ENCODE measurements around the gene UBE2A. TPM values are rescaled to one million over a fixed set of nuclear protein-coding genes. Genes with fewer than 3 reads are reported as not detected.

Gene UBE2A
- total RNA-seq, 1 experiment from 2014 or later = 43.6 TPM

- peak overlapping the region; percentile 81 for H3K4me3 ChIP-seq
- no peak for DNase-seq
- no peaks in the 10 kb centered on the region for H3K9me3 ChIP-seq
- H3K27me3 ChIP-seq = no peaks in the 10 kb centered on the region
- no peaks in the 10 kb centered on the region; the same call in 1 of the 2 replicates for H3K36me3 ChIP-seq
Observed at GRCh38 chrX:119604766-119605463, 30.6 kb downstream of the UBE2A start.

GRCh38 chrX:119605464-119606279 is 31.3 kb downstream of the UBE2A start:
- Histone ChIP-seq H3K36me3 (no peaks in the 10 kb centered on the region; the same call in 1 of the 2 replicates), H3K9me3 (no peaks in the 10 kb centered on the region), H3K27me3 (no peaks in the 10 kb centered on the region), H3K4me3 (peak overlapping the region; percentile 81)
- DNase-seq = peak; percentile 19

GRCh38 chrX:119606280-119607017 is 32.1 kb downstream of the UBE2A start, which contains the start of gene NKRF:
TSS of gene NKRF (minus strand) at chrX:119606424.
- peak; percentile 84 for DNase-seq
- Histone ChIP-seq H3K4me3 (peak within 1 kb of the TSS; percentile 81), H3K27me3 (no peaks in the 10 kb centered on the region), H3K36me3 (no peaks in the 10 kb centered on the region; the same call in 1 of the 2 replicates), H3K9me3 (no peaks in the 10 kb centered on the region)

- no peak for DNase-seq
- H3K9me3 ChIP-seq = no peaks in the 10 kb centered on the region
- peak overlapping the region; percentile 81; the same call in 1 of the 2 replicates for H3K4me3 ChIP-seq
- no peaks in the 10 kb centered on the region for H3K27me3 ChIP-seq
- H3K36me3 ChIP-seq = no peaks in the 10 kb centered on the region; the same call in 1 of the 2 replicates
Observed at GRCh38 chrX:119607018-119607389, 32.6 kb downstream of the UBE2A start.

- Histone ChIP-seq H3K36me3 (no peaks in the 10 kb centered on the region), H3K4me3 (no peak overlapping the region), H3K27me3 (no peaks in the 10 kb centered on the region), H3K9me3 (no peaks in the 10 kb centered on the region)
- DNase-seq = no peak
Observed at GRCh38 chrX:119614776-119615175, 40.4 kb downstream of the UBE2A start.

GRCh38 chrX:119617517-119618164 is 43.3 kb downstream of the UBE2A start:
- Histone ChIP-seq H3K36me3 (no peaks in the 10 kb centered on the region), H3K4me3 (no peak overlapping the region), H3K27me3 (no peaks in the 10 kb centered on the region), H3K9me3 (no peaks in the 10 kb centered on the region)
- no peak for DNase-seq

GRCh38 chrX:119618439-119618838 is 44.1 kb downstream of the UBE2A start:
- DNase-seq = no peak
- H3K9me3 ChIP-seq = no peaks in the 10 kb centered on the region
- no peak overlapping the region for H3K4me3 ChIP-seq
- H3K36me3 ChIP-seq = no peaks in the 10 kb centered on the region
- no peaks in the 10 kb centered on the region for H3K27me3 ChIP-seq

- DNase-seq = peak; percentile 60
- Histone ChIP-seq H3K27me3 (no peaks in the 10 kb centered on the region), H3K9me3 (no peaks in the 10 kb centered on the region), H3K4me3 (no peak overlapping the region), H3K36me3 (no peaks in the 10 kb centered on the region)
Observed at GRCh38 chrX:119622356-119623232, 48.2 kb downstream of the UBE2A start.

GRCh38 chrX:119624417-119624816 is 50.1 kb downstream of the UBE2A start:
- Histone ChIP-seq H3K4me3 (no peak overlapping the region), H3K36me3 (no peaks in the 10 kb centered on the region), H3K9me3 (no peaks in the 10 kb centered on the region), H3K27me3 (no peaks in the 10 kb centered on the region)
- DNase-seq = no peak

GRCh38 chrX:119624951-119625668 is 50.7 kb downstream of the UBE2A start:
- no peaks in the 10 kb centered on the region for H3K36me3 ChIP-seq
- no peak for DNase-seq

GRCh38 chrX:119625843-119626242 is 51.5 kb downstream of the UBE2A start:
- DNase-seq = no peak
- Histone ChIP-seq H3K36me3 (no peaks in the 10 kb centered on the region), H3K9me3 (no peaks in the 10 kb centered on the region), H3K4me3 (no peak overlapping the region), H3K27me3 (no peaks in the 10 kb centered on the region)

More at GRCh38 chrX:119624951-119625668, 50.7 kb downstream of the UBE2A start:
- H3K4me3 ChIP-seq = no peak overlapping the region
- H3K27me3 ChIP-seq = no peaks in the 10 kb centered on the region
- H3K9me3 ChIP-seq = no peaks in the 10 kb centered on the region

Other genes with a start within 250 kb of the UBE2A start
- gene SLC25A43, start 175.2 kb upstream of the UBE2A start, total RNA-seq (2014; rRNA removed; shearing (Covaris generic); ENCODE audit: low replicate concordance) = 16.4 and 19.8 TPM in 2 replicates
- 49.0 and 68.0 TPM in 2 replicates for gene SLC25A5, start 106.1 kb upstream of the UBE2A start, total RNA-seq (2014; rRNA removed; shearing (Covaris generic); ENCODE audit: low replicate concordance)
- gene STEEP1, start 9.2 kb upstream of the UBE2A start, total RNA-seq (2014; rRNA removed; shearing (Covaris generic); ENCODE audit: low replicate concordance) = 50.8 and 60.2 TPM in 2 replicates
- 7.4 and 10.1 TPM in 2 replicates for gene NKRF, start 31.9 kb downstream of the UBE2A start, total RNA-seq (2014; rRNA removed; shearing (Covaris generic); ENCODE audit: low replicate concordance)
- gene SEPTIN6, start 118.6 kb downstream of the UBE2A start, total RNA-seq (2014; rRNA removed; shearing (Covaris generic); ENCODE audit: low replicate concordance) = 1.4 and 5.7 TPM in 2 replicates
- 1.2 TPM in 1 of 2 replicates, not detected in the other for gene SOWAHD, start 184.0 kb downstream of the UBE2A start, total RNA-seq (2014; rRNA removed; shearing (Covaris generic); ENCODE audit: low replicate concordance)
- 2,795 and 3,088 TPM in 2 replicates for gene RPL39, start 217.1 kb downstream of the UBE2A start, total RNA-seq (2014; rRNA removed; shearing (Covaris generic); ENCODE audit: low replicate concordance)

All from MG63 (cell line).